HK-2 (cell line): ENCODE results near the gene OCA2.

Experiments used
- DNase-seq: peaks from one replicate; pipeline ENCODE4 v3.0.0-alpha.2; 2018; ENCODE audit not compliant: unreplicated experiment

OCA2 gene

GRCh38 chr15:28120359-28120640 is 21.2 kb upstream of the OCA2 start:
- DNase-seq = no peak

- no peak for DNase-seq
These were observed 19.4 kb upstream of the OCA2 start for GRCh38 chr15:28118531-28118930.

DNA sequence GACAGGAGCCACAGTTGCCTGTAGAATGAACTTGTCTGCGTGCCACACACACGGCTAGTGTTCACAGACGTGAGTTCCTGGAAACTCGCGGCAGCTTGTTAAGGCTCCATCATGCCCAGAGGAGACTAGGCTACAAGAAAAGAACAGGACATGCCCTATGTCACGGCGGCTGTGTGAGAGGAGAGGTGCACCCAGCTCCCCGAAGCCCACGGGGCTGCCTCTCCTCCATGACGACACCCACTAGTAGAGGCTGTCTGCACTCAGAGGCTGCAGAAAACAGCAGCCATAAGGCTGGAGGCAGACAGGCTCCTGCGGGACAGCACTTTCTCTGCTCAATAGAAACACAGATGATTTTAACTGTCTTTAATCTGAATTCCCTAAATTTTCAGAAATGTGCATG is 19.0 kb upstream of the OCA2 start:
- no peak for DNase-seq

- DNase-seq = no peak
These were observed 18.4 kb upstream of the OCA2 start for GRCh38 chr15:28117432-28117990.

DNA sequence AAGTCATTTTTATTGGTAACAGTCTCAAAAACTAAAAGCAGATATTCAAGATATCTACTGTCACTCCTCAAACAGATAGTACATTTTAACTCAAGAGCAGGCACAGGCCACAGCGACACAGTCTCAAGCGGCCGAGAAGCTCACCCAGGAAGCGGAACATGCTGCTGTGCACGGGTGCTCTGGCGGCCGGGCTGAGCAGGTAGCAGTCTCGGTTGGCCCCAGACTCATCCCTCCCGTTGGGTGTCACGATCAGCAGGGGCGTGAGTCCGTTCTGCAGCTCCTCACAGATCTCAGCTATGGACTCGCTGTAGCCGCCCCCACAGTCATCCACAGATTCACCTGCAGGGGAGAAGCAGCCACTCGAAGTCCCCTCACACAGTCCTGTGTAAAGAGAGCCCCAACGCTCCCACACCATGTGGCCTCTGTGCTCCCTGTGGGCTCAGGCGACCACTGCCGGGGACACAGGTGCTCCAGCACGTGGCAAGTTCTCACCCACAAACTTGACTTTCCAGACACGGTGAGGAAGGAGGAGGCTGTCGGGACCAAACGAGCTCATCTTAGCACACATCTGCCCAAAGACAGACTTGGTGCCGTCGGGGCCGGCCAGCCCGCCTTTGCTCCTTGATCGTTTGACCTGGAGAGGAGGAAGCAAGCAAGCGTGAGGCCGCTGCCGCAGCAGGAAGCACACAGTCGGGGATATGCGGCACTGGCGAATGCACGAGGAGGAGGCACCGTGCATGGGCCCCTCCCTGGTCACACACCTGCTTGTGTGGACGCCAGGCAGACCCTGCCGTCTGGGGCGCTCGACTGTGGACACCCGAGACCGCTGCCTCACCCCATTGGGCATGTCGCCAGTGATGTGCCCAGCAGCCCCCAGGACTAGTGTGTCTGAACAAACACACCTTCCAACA is 17.7 kb upstream of the OCA2 start:
- no peak for DNase-seq

GRCh38 chr15:28115871-28116270 is 16.8 kb upstream of the OCA2 start:
- DNase-seq = no peak

DNA sequence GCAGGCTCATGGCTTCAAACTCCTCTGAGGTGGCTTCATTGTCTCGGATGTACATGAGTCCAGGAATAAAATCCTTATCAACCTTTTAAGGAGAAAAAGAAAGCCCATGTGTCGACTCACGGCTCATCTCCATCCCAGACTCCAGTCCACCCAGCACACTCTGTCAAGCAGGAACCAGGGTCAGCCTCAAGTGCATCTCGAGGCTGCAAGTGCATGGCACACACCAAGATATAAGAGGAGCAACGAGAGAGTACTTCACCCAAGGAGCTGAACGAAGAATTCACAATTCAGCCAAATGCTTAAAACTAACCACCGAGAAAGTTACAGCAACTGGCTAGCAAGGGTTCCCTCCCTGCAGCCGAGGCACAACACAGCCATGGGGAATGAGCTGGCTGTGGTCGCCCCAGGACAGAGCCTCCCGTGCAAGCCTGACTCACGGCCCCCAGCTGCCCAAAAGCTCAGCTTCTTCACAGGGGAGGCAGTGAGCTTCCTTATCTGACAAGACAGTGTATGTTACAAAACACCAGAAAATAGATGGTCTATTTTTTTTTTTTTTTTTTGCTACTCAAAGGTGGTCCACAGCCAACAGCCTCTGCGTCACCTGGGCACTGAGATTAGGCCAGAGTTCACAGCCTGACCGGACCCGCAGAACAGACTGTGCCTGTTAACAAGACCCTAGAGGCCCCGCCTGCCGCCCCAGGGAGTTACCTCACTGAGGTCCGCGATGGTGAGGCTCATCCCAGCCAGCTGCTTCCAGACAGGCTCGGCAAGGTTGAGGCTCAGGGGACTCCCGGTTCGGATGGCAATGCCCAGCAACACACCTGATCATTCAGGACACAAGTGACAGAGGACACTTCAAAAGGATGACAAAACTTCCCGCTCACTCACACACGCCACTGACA is 15.9 kb upstream of the OCA2 start:
- no peak for DNase-seq

- DNase-seq = no peak
These were observed 15.0 kb upstream of the OCA2 start for GRCh38 chr15:28114114-28114455.

- DNase-seq = no peak
These were observed 14.4 kb upstream of the OCA2 start for GRCh38 chr15:28113394-28114113.

DNA sequence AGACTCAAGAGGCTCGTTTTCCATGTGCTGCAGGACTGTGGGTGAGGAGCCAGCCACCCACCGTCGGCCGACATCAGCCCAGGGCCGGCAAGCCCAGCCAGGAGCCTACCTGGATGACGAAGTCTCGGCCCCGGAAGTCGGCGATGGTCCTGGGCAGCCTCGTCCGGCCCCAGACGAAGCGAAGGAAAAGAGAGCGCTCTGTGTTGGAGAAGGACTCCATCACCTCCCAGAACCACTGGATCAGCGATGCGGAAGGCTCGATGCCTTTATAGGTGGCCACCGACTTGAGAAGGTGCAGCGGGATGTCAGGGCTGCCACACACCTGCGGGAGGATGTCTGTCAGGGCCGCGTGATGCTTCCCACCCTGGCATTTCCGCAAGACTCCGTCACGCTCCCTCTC is 13.8 kb upstream of the OCA2 start:
- no peak for DNase-seq

GRCh38 chr15:28112101-28112760 is 13.1 kb upstream of the OCA2 start:
- no peak for DNase-seq

- DNase-seq = no peak
These were observed 12.4 kb upstream of the OCA2 start for GRCh38 chr15:28111543-28111942.

- DNase-seq = no peak
These were observed 11.4 kb upstream of the OCA2 start for GRCh38 chr15:28110481-28110881.

DNA sequence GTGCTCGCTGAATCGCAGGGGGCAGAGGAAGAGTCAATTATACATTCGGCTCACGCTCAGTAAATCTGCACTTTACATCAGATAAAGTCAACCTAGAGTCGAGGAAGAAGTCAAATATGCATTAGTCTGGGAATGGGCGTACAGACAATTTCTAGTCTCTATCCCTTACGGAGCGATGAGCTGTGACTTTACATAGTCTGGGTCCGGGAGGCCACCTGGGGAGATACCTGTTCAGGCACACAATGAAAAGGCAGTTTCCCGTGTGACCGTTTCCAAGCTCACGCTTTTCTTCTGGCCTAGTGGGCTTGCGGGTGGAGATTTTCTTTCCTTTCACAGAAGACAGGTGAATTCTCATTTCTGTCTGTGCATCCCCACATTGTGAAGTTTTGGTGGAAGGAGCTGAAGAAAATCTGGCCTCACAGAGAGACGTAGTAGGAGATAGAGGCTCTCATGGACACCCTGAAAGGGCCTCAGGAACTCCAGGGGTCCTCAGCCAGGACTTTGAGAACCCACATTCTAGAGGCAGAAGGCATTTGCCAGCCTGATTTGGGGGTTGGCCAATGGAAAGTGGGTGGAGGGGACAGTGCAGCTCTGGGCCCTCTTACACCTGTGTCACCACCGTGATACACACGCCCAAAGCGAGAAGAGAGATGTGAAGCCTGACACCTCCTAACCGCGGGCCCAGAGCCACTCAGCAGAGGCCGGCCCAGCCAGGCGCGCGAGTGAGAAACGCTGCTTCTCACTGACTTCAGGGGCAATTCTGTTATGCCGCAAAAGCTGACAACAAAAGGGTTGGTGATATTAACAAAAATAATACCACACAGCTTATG is 10.7 kb upstream of the OCA2 start:
- DNase-seq = no peak

DNA sequence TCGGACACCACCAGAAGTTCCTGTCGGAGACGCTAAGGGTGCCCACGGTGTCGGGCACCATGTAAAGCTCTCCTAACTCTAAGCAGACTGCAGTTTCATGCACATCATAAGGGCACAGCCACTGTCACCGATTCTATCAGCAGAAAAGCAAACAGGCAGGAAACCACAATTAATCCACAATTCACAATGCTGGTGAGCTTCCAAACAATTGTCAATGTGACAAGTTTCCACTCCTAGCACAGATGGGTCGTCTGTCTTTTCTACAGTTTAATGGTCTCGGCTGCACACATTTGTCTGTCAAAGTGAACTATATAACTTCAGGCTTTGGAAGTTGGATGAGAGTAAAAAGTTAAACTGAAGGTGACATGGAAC is 8.8 kb upstream of the OCA2 start:
- DNase-seq = no peak

DNA sequence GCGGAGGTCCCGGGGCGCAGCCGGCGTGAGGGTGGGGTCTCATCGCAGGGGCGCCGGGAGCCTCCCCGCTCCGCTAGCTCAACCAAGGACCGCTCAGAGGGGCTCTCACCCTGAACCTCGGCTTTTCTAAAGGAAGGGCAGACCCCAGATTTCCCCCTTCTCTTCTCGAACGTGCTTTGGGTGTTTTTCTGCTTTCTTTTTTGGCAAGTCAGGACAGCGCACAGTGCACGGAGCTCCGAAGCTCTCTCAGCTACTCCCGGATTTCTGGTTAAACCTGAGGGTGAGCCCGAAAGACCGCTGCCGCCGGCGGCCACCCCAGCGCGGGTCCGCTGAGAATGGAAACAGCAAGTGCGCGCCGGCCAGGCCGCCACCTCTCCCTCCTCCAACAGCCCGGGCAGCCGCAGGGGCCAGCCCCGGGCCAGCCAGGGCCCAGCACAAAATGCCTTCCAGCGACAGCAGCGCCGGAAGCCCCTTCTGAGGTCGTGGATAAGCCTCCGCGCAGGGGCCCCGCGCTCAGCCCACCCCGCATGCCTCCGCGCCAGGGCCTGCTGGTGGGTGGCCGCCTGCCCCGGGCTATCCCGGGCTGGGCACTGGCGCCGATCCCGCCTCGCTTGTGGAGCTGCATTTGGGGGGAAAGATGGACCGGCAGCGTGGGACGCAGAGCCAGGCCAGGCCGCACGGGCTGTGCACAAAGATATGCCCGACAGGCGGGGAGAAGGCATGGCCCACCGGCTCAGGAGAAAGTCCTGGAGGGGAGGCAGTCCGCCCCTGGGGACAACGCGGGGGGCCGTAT is 8.2 kb upstream of the OCA2 start:
- DNase-seq = no peak

DNA sequence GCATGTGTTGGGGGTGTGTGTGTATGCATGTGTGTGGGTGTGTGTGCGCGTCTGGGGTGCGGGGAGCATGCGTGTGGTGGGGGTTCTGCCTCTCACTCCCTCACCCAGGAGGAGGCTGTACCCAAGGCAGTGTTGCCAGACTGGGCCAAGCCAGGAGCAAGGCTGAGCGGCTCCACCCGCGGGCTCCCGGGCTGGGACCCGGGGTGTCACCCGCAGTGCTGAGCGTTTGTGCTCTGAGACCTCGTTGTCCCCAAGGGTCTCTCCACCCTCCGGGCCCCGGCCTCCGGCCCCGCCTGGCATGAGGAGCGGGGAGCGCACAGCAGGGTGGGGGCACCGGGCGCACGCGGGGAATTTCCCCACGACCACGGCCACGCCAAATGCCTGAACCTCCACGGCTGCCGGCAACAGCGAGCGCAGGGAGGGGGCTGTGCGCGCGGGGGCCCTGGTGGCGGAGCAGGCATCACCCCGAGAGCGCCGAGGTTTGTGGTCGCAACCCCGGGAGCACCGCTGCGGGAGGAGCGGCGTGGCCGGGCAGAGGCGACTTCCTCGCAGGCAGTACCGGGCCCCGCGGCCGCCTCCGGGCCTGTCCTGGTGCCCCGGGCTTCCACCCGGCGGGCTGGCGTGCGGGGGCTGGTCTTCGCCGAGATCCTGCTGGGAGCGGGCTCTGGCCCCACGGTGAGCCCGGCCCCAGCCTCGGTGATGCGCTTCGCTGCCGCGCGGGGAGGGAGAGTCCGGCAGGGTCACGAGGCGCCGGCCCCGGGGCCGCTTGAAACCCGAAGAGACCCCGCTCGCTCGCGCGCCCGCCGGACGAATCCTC is 7.4 kb upstream of the OCA2 start:
- no peak for DNase-seq

DNA sequence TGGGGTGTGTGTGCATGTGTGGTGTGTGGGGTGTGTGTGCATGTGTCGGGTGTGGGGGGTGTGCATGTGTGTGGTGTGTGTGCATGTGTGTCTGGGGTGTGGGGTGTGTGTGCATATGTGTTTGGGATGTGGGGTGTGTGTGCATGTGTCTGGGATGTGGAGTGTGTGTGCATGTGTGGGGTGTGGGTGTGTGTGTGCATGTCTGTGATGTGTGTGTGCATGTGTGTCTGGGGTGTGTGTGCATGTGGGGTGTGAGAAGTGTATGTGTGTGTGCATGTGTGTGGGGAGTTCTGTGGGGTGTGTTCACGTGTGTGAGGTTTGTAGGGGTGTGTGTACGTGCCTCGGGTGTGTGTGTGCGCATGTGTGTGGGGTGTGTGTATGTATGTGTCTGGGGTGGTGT is 6.7 kb upstream of the OCA2 start:
- DNase-seq = no peak

DNA sequence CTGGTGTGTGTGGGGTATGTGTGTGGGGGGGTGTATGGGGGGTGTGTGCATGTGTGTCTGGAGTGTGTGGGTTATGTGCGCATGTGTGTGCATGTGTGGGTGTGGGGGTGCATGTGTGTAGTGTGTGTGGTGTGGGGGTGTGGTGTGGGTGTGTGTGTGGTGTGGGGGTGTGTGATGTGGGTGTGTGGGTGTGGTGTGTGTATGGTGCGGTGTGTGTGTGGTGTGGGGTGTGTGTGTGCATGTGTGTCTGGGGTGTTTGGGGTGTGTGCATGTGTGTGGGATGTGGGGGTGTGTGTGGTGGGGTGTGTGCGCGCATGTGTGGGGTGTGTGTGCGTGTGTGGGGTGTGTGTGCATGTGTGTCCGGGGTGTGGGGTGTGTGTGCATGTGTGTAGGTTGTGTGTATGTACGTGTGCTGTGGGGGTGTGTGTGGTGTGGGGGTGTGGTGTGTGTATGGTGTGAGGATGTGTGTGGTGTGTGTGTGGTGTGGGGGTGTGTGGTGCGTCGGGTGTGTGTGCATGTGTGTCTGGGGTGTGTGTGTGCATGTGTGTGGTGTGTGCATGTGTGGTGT is 6.2 kb upstream of the OCA2 start:
- no peak for DNase-seq
